ENCODE measurements around the gene NUPR1. TPM values are rescaled to one million over a fixed set of nuclear protein-coding genes. Genes with fewer than 3 reads are reported as not detected.

NUPR1 gene
- polyA plus RNA-seq, 1 donor from 2014 or later: not detected

DNA sequence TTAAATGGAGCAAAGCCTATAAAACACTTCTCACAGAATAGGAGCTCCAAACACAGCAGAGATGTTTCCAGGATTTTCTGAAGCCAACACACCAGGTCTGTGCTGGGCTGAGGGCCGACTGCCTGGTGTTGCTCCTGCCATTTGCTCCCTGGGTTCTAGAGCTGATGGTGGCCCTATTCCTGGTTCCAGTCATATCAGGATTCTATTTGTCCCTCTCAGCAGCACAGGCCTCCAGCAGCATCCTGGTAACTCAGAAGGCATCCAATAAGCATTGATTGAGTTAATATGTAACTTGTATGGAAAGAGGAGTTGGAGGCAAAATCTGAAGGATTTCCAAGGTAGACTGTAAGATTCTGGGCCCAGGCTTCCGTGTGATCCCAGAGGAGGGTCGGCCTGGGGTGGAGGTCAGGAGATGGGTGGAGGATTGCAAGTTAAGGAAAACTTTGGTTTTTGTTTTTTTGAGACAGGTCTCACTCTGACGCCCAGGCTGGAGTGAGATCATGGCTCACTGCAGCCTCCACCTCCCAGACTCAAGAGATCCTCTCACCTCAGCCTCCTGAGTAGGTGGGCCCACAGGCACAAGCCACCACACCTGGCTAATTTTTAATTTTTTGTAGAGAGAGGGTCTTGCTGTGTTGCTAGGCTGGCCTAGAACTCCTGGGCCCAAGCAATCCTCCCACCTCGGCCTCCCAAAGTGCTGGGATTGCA, 5.7 kb downstream of the NUPR1 start:
- no peaks in the 10 kb centered on the region for H3K9me3 ChIP-seq (ENCODE audit: low read length)
- H3K27me3 ChIP-seq (ENCODE audit: insufficient read depth, low read depth, low read length): no peaks in the 10 kb centered on the region
- no peak overlapping the region for H3K4me3 ChIP-seq (ENCODE audit: low read length)
- H2AFZ ChIP-seq (ENCODE audit: low read depth, low read length): no peak overlapping the region
- no peak overlapping the region for H3K9ac ChIP-seq (ENCODE audit: low read length)
- H3K9me2 ChIP-seq (ENCODE audit: insufficient read depth, low read length): no peaks in the 10 kb centered on the region
- no peak overlapping the region for H3K4me2 ChIP-seq (ENCODE audit: low read length)
- TF ChIP-seq TAF1 (IDR thresholded peaks at IDR 0.05; ENCODE audit: low read depth): no peak
- TF ChIP-seq MXI1 (conservative IDR thresholded peaks at IDR 0.05; ENCODE audit: poor library complexity, severe bottlenecking): no peak
- no peak for TF ChIP-seq SMC3 (conservative IDR thresholded peaks at IDR 0.05; ENCODE audit: poor library complexity)
- H4K20me1 ChIP-seq (ENCODE audit: insufficient read depth): no peaks in the 10 kb centered on the region
- H3K27ac ChIP-seq (ENCODE audit: low read length): no peak overlapping the region
- no peaks in the 10 kb centered on the region for H3K36me3 ChIP-seq (ENCODE audit: insufficient read depth, low read length)
- no peaks in the 10 kb centered on the region for H3K79me2 ChIP-seq (replicated peaks; ENCODE audit: insufficient read depth, low read length)
- no peaks in the 10 kb centered on the region for H3F3A ChIP-seq (ENCODE audit: insufficient read depth, low read length, poor library complexity, severe bottlenecking)

DNA sequence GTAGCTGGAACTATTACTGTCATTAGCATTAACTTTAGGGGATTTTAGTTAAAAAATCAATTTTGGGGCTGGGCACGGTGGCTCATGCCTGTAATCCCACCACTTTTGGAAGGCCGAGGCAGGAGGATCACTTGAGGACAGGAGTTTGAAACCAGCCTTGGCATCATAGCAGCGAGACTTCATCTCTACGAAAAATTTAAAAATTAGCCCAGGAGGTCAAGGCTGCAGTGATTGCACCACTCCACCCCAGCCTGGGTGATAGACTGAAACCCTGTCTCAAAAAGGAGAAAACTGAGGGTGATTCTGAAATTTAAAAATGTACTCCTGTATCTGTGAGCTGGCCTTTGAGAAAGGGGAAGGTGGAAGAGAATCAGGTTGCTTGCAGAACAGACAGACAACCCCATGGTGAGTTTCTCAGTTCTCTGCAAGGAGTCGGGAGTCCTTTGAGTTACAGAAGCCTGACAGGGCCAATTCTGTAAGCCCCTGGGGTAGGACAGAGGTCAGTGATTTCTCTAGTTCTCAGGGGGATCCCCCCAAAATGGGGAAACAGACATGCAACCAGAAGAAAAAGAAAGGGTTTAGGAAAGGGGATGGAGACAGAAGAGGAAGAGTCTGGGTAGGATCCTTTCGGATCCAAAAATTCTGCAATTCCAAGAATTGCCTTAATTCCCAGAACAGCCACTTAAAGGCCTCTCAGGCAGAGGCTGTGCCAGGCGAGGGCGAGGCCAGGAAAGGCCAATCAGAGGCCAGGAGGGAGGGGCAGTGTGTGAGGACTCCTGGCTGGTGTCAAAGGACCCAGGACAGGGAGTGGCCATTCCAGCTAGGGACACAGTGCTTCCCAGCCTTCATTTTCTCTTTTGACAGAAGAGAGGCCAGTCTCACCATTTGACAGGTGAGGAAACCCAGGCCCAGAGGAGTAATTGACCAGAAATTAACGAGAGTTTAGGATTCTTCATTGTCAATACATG, 6.7 kb downstream of the NUPR1 start:
- no peak overlapping the region for H3K27ac ChIP-seq (ENCODE audit: low read length)
- H3K9me2 ChIP-seq (ENCODE audit: insufficient read depth, low read length): no peaks in the 10 kb centered on the region
- no peak overlapping the region for H2AFZ ChIP-seq (ENCODE audit: low read depth, low read length)
- TF ChIP-seq EZH2 (IDR thresholded peaks at IDR 0.05; ENCODE audit: borderline replicate concordance, insufficient read depth, low read length, poor library complexity, severe bottlenecking) (no peak), EP300 (conservative IDR thresholded peaks at IDR 0.05; ENCODE audit: poor library complexity, severe bottlenecking) (no peak), POLR2AphosphoS5 (IDR thresholded peaks at IDR 0.05) (no peak), MXI1 (conservative IDR thresholded peaks at IDR 0.05; ENCODE audit: poor library complexity, severe bottlenecking) (no peak), RAD21 (conservative IDR thresholded peaks at IDR 0.05) (no peak), SMC3 (conservative IDR thresholded peaks at IDR 0.05; ENCODE audit: poor library complexity) (no peak), TAF1 (IDR thresholded peaks at IDR 0.05; ENCODE audit: low read depth) (no peak)
- TF ChIP-seq, protein P1, sequence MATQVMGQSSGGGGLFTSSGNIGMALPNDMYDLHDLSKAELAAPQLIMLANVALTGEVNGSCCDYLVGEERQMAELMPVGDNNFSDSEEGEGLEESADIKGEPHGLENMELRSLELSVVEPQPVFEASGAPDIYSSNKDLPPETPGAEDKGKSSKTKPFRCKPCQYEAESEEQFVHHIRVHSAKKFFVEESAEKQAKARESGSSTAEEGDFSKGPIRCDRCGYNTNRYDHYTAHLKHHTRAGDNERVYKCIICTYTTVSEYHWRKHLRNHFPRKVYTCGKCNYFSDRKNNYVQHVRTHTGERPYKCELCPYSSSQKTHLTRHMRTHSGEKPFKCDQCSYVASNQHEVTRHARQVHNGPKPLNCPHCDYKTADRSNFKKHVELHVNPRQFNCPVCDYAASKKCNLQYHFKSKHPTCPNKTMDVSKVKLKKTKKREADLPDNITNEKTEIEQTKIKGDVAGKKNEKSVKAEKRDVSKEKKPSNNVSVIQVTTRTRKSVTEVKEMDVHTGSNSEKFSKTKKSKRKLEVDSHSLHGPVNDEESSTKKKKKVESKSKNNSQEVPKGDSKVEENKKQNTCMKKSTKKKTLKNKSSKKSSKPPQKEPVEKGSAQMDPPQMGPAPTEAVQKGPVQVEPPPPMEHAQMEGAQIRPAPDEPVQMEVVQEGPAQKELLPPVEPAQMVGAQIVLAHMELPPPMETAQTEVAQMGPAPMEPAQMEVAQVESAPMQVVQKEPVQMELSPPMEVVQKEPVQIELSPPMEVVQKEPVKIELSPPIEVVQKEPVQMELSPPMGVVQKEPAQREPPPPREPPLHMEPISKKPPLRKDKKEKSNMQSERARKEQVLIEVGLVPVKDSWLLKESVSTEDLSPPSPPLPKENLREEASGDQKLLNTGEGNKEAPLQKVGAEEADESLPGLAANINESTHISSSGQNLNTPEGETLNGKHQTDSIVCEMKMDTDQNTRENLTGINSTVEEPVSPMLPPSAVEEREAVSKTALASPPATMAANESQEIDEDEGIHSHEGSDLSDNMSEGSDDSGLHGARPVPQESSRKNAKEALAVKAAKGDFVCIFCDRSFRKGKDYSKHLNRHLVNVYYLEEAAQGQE (IDR thresholded peaks at IDR 0.05; ENCODE audit: borderline replicate concordance): no peak
- TF ChIP-seq, protein P2, sequence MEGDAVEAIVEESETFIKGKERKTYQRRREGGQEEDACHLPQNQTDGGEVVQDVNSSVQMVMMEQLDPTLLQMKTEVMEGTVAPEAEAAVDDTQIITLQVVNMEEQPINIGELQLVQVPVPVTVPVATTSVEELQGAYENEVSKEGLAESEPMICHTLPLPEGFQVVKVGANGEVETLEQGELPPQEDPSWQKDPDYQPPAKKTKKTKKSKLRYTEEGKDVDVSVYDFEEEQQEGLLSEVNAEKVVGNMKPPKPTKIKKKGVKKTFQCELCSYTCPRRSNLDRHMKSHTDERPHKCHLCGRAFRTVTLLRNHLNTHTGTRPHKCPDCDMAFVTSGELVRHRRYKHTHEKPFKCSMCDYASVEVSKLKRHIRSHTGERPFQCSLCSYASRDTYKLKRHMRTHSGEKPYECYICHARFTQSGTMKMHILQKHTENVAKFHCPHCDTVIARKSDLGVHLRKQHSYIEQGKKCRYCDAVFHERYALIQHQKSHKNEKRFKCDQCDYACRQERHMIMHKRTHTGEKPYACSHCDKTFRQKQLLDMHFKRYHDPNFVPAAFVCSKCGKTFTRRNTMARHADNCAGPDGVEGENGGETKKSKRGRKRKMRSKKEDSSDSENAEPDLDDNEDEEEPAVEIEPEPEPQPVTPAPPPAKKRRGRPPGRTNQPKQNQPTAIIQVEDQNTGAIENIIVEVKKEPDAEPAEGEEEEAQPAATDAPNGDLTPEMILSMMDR (IDR thresholded peaks at IDR 0.05; ENCODE audit: poor library complexity, severe bottlenecking): no peak
- H3K36me3 ChIP-seq (ENCODE audit: insufficient read depth, low read length): no peaks in the 10 kb centered on the region
- no peaks in the 10 kb centered on the region for H3K9me3 ChIP-seq (ENCODE audit: low read length)
- no peak overlapping the region for H3K4me3 ChIP-seq (ENCODE audit: low read length)
- H3K79me2 ChIP-seq (replicated peaks; ENCODE audit: insufficient read depth, low read length): no peaks in the 10 kb centered on the region
- no peaks in the 10 kb centered on the region for H4K20me1 ChIP-seq (ENCODE audit: insufficient read depth)
- no peak overlapping the region for H3K9ac ChIP-seq (ENCODE audit: low read length)
- H3F3A ChIP-seq (ENCODE audit: insufficient read depth, low read length, poor library complexity, severe bottlenecking): no peaks in the 10 kb centered on the region
- H3K4me2 ChIP-seq (ENCODE audit: low read length): no peak overlapping the region
- H3K27me3 ChIP-seq (ENCODE audit: insufficient read depth, low read depth, low read length): no peaks in the 10 kb centered on the region
